ENCODE data around the gene CNPPD1.

The CNPPD1 gene

DNA sequence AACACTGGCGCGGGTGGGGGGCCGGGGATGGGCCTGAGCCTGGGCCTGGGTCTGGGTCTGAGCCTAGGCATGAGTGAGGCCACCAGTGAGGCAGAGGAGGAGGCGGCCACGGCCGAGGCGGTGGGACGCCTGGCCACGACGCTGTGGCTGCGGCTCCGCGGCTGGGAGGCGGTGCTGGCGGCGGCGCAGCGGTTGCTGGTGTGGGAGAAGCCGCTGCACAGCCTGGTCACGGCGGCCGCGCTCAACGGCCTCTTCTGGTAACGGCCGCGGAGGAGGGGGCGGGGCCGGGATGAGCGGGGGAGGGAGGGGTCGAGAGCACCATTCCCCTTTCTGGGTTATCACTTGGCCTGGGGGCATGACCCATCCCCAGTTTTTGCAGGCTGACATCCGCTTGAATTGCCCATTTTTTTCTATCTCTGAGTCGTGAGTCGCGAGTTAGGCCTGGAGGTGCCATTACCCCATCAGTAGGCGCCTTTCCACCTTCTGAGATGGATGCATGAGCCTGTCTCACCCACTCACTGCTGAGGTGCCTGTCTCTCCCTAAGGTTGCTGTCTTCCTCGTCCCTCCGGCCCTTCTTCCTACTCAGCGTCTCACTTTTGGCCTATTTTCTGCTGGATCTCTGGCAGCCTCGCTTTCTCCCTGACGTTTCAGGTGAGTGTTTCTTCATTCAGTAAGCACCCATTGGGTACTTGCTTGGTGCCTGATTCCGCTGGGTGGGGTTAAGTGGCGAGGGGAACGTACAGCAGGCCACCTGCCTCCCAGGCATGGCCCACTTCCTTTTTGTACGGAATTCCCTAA lies 1.9 kb upstream of the CNPPD1 start:
- no peak for DNase-seq

DNA sequence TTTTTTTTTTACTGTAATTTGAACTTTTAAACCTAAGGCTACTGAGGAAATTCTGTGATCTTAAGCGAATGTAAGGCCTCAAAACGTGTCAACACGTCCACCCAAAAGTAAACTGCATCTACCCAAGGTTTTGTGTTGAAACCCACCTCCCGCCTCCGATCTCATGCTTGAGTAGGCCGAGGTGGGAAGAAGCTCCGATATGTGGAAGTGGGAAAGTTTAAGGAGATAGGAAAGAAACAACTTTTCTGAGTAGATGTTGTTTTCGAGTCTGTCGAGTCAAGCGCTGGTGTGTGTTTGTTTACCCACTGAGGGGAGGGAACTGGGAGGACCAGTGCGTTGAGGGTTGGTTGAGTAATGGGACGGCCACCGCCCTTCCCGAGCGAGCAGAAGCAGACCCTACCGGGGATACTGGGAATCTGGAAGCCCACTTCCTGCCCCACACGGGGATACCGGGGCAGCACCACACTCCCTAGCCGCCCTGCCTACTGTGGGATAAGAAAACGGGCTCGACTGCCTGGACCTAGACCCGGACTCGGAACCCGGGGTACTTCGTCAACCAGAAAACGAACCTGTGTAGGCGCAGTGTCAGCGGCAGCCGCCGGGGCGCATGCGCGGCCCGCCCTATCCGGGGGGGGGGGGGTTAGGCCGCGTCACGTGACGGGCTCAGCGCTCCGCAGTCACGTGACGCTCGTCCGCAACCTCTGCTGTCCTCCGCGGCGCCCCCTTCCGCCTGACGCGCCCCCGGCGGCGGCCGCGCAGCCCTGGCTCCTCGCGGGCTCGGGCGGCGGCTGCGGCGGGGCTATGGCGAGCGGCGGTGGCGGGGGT lies 1.0 kb upstream of the CNPPD1 start, which contains the start of gene RETREG2:
Gene RETREG2, plus strand, starts transcription at position 724 of the 825 bp plus-strand sequence. Its CDS starts 78 bp downstream, at position 802.
- DNase-seq: peak; percentile 85

DNA sequence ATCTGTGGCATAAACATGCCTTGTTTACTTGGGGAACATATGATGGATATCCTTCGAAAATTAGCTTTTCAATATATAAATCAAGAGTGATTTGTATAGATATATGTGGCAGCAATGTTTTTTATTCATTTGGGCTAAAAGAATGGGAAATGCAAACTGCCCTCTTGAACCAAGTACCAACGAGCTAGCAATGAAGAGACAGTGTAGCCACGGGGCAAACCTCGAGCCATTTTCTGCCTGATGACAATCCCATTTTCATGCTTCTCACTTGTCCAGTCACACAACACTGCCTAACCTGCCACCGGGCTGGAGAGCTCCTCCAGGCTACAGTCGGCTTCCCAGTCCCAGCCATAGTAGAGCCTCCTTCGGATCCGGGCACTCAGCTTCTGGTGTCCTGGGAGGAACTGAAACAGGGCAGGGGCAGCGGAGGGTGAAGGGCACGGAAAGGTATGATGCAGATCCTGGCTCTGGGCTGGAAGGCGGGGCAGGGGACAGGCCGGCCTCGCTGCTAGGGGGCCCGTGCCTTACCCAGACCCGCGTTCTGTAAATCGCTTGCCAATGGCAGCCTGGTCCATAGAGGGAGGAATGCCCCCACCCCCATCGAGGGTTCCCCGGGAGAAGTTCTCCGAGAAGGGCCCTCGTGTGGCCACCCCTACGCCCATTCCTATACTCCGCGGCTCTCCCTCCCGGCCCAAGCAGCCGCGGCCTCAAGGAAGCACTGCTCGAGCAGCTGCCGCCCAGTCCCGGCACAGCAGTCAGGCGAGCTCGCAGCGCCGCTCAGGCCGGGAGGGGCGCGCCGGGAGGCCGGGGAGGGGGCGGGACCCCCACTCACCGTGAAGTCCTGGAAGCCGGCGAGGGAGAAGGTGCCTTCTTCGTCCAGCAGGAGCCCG lies 552 bp downstream of the CNPPD1 start:
- DNase-seq: no peak

DNA sequence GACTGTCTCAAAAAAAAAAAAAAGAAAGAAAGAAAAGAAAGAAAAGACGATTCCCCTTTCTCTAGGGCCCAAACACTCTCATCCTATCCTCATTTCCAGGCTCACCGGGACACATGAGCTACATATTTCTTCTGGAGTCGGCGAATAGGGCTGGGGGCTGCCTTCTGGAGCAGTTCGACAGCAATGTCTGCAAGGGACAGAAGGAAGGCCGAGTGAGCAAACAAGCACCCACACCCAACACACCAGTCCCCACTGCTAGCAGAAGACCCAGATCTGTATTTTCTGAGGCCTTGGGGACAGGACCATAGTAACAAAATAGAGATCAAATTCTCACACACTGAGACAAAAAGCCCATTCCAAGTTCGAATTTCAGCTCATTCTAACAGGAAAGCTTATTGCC lies 1.2 kb downstream of the CNPPD1 start:
- no peak for DNase-seq

DNA sequence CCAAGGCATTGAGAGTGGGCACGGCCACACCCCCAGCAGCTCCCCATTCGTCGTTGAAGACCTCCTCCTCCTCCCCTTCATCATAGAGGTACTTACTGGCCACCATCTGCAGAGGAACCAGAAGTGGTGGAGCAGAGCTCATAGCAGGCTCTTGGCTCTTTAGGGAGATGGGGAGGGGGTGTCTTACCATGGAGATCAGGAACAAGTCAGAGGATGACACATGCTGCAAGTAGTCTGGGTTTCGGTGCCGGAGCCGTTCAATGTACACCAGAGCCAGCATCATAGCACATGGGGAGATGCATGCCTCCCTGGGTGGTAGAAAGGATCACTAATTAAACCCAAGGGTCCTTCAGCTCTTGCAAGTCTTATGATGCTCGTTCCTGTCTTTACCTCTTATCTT lies 1.9 kb downstream of the CNPPD1 start:
- DNase-seq: no peak

DNA sequence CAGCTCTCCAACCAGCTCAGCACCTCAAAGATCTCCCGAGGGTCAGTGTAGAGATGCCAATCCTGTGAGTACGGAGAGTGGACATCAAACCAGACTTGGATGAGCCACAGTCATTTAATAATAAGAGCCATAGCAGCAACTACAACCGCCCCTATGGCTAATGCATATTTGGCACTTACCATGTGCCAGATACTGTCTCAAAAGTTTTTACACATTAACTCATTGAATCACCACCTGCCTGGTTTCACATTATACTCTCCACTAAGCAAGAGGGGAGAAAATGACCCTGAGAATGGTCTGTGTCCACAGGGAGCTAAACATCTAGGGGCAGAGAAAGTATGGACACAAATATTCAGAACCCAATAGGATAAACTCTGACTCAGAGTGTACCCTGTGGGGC lies 2.6 kb downstream of the CNPPD1 start:
- no peak for DNase-seq

DNA sequence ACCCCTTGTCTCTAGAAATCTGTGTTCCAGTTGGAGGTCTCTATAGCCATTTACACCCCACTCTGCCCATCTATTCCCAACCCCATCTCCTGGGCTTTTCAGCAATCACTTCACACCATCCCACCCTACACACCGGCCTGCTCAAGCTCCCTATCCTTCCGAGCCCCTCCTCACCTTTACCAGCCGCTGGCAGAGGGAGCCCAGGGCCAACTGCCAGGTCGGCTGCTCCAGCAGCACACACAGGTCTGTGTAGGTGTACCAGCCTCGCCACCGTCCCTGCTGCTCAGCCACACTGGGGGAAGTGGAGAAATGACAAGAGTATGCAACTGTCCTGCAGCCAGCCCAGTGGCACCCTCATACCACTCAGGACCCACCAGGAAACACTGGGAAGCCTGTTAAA lies 3.5 kb downstream of the CNPPD1 start:
- no peak for DNase-seq

DNA sequence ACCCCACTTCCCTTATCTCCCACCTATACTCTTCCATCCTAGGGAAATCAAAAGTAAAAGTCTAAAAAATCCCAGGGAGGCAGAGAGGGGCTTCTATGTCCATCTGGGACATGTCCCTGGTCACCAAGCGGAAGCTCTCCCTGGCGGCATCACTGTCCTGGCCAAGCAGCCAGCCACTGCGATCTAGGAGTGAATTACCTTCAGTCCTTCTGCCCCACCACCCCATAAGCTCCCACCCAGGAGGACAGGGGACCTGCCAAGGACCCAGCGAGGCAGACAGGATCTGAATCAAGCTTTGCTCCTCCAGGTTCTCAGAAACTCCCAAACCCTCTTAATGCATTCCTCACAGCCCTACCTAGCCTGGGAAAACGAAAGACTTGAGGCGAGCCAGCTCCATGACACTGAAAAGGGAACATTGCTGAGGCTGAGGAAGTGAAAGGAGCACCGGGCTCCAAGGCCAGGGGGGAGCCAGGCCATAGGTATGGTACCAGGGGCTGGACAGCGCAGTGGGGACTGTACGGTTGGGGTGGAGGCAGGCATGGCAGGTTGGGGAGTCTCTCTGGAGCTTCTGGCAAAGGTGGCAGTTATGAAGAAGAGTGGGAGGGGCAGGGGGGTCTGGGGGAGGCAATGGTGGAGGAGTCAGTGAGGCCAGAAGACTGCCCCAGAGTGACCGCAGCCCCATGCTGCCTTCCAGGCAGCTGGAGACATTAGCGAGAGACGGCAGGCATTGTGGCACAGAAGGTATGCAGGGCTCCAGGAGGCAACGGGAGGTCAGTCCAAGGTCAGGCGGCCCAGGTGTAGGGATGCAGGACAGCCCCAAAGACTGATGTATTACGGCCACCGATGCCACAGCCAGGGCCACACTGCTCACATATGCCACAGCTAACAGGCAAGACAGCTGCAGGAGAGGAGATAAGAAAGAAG lies 4.2 kb downstream of the CNPPD1 start:
- no peak for DNase-seq

DNA sequence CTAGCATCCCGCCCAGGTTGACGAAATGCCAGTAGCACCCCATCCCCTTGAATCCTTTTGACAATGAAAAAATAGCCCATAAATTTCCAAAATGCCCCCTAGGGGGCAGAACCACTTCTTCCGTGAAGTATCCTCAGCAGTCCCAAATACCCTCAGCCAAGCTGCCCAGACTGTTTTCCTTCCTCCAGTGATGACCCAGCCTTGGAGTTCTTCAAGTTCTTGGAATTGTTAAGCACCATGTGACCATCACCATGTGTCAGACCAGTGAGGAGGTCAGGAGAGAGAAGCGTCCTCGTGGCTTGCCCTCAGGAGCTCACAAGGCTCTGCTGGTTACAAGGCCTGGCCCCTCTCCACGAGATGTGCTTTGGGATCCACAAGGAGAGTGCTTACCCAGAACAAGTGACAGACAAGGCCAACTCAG lies 5.5 kb downstream of the CNPPD1 start:
- DNase-seq: peak; percentile 22

DNA sequence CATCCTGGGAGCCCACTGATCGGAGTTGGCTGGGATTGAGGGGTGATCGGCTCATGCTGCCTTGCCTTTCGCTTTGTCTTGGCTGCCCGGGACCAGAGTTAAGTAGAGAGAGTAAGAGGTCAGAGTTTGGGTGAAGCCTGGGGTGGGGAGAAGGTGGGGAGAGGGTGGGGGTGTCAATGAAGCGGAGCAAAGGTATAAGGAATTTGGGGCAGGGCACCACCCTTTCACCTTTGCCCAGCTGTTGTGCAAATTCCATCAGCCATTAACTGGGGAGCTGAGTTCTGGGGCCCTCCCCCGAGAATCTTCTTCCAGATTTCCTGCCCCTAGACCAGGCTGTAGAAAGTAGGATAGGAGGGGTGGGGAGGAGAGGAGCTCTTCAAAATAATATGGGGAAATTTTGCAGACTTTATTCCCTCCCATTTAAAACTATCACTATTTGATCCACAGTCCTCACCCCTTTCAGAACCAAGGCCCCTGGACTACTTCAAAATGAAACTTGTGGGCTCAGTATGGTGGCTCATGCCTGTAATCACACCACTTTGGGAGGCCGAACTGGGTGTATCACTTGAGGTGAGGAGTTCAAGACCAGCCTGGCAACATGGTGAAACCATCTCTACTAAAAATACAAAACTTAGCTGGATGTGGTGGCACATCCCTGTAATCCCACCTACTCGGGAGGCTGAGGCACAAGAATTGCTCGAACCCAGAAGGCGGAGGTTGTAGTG lies 6.6 kb downstream of the CNPPD1 start, which contains the start of gene SLC23A3:
Gene SLC23A3, minus strand, starts transcription at position 100 of the 725 bp plus-strand sequence. Its CDS starts 45 bp downstream, at position 55.
- DNase-seq: no peak

DNA sequence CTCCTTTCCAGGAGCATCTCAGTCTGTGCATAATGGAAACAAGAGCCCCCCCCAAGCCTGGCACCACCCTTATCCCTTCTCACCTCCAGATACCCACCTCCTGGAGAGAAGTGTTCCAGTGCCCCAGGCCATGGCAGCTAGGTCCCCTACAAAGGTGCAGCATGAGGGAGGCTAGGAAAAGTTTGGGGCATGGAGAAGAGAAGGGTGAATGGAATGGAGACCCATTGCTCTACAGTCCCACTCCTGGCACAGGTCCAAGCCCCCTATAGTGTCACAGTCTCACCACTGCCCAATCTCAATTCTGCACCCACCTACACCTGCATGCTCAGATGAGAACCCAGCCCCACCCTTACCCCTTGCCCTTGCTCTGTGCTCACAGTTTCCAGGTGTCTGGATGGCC lies 7.8 kb downstream of the CNPPD1 start:
- DNase-seq: no peak

DNA sequence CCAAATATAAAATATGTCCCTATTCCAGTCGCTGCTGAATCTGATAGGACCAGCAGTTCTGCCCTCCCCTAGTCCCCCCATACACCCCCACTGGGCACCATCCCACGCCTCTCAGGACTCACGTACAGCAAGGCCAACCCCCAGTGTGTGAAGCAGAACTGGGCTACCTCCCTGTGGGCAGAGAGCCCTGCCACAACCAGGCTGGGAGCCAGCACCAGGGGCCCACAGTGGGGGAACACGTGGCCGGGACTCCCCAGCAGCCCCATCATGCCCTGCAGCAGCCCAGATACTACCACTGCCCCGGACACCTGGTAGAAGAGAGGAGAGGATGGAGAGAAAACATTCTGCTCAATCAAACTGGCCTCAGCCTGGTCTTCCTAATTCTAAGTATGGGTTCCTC lies 8.2 kb downstream of the CNPPD1 start:
- no peak for DNase-seq

DNA sequence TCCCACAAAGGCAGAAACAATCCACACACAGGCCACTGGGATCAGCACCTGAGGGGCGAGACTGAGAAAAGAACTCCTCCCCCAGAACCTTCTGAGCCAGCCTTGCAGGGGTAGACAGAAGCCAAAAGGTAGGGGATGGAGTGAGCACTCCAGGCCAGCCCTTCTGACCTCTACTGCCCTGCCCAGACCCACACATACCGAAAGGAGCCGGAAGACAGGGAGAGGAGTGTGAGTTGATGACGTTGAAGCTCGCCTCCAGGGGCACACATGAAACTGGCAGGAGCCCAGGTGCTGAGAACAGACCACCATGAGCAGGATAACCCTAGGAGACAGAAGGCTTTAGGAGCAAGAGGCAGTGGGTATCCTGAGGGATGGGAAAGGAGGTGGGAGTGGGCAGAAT lies 8.7 kb downstream of the CNPPD1 start:
- no peak for DNase-seq

DNA sequence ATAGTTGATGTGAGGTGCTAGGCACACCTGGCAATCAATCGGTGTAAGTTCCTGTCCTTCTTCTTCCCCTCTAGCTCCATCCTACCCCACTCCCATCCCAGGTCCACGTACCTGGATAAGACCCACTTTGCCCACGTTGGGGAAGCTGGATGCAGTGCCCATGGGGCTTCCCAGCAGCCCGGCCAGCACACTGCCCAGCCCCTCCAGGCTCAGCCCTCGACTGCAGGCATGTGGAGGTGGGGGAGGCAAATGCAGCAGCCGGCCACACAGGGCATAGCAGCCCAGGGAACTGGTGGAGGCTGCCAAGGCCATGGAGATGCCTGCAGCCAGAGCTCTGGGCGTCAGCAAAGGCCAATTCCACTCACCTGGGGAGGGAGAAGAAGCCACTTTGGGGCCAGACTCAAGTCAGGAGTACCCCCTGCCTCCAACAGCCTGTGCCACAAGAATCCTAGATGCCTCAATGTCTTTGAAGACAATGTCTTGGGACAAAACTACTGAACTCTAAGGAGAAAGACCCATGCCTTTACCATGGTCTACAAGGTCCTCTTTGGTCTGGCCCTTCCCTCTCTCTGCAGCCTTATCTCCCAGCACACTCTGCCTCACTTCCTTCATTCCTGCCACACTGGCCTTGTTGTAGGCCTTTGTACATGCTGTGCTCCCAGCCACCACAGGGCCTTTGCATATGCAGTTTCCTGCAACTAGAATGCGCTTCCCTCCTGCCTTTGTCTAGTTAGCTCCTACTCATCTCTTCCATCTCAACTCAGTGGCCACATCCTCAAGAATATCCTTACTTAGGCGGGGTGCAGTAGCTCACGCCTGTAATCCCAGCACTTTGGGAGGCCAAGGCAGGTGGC lies 11.4 kb downstream of the CNPPD1 start:
- DNase-seq: no peak

DNA sequence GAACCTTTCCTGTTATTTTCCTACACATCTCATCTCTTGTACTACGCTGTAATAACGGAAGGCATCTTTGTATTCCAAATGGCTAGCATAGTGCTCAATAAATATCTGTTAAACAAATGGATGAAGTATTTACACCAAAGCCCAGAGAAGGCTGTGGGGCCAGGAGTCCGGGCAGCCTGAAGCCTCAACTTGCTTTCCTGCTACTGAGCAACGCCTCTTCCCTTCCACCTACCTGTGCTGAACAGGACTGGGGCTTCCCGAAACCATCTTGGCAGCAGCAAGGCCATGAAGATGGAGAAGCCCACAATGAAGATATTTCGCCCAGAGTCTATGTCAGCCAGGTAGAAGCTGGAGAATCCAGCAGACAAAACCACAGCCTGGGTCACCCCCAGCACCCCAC lies 13.6 kb downstream of the CNPPD1 start:
- DNase-seq: no peak

DNA sequence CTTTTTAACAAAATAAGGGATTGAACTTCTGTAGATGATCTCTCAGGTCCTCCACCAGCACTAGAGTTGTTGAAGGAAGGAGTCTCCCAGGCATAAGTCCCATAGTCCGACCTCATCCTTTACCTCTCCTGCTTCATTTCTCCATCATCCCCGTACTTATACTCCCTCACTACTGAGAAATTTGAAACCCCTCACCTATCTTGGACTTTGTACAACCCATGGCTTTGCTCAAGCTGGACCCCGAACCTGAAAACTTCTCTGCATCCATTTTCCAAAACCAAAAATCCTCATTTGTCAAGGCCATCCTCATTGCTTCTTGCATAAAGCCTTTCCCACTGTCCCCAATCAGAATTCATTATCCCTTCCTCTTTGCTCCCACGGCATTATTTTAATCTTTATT lies 15.6 kb downstream of the CNPPD1 start:
- DNase-seq: no peak

DNA sequence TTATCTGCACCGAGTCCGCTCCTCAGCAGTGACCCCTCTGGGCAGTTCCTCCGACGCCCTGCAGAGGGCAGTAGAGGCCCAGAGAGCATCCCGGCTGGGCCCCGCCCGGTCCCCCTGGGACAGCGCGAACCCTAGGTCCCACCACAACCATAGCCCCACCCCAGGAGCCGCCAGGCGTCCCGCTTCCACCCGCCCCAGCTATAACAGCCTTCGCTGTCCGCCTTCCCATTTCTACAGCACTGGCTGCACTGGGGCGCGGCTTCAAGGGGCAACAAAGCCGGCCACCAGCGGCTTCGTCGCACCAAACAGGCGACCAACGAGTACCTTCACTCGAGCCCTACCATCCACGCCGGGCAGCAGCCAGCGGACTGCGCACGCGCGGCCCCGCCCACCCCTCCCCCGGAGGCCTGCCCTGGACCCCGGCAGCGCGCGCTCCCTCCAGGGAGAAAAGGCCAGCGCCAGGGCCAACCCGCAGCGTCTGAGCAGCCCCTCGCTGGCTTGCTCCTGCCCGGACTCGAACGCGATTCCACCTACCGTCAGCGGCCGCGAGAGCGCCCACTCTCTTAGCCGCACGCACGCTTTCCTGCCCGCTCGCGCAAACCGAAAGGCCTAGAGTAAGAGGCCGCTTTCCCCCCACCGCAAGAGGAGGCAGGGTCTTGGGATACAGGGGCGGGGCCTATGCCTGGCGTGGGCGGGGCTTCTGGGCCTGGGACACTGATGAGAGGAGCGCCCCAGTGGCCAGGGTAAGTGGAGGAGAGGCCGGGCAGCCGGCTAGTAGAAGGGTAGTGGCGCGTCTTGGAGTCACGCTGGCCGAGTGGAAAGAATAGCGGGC lies 16.3 kb downstream of the CNPPD1 start, which contains the start of gene NHEJ1:
Gene NHEJ1, minus strand, starts transcription at position 630 of the 832 bp plus-strand sequence. CDS start 2,453 bp downstream, outside the sequence.
- peak; percentile 88 for DNase-seq

DNA sequence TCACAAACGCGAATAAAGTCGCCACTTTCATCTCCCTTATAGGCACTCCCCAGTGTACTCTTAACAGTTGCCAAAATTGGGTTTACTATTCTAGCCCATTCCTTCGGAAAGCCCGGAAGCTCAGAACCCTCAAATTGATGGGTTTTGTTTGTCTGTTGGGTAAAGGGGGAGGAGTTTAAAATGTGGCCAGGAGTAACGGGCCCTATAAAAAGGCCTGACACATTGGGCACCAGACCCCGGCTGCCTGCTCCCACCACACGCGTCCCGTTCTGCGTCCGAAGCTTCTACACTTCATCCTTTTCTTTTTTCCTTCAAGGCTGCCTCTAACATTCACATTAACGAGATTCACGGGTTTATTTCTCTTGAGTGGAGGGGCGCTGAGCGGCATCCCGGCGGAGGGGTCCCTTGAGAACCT lies 16.9 kb downstream of the CNPPD1 start:
- DNase-seq: no peak

DNA sequence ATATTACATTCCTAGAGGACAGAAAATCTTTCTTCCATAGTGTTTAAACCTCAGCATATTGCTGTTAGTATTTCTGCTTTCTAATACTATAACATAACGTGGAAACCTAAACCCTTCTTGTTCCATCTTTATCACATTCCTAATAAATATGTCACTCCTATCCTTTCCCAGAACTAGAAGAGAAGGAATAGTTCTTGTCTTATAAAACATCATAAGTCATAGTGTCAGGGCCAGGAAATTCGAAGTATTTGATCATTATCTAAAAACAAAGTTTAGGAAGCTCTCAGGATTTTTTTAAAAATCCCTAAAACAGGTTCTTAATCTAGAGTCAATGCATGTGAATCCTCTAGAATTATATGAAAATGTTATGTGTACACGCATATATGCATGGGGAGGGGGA lies 18.1 kb downstream of the CNPPD1 start:
- no peak for DNase-seq
